Esophagus muscularis mucosa (tissue), 4 donors: Measurements from ENCODE around the gene CYTH1.

ENCODE experiments used
- CTCF ChIP-seq, 3 experiments: fragments of 200-600 bp in 2 of 3; fragments of 450-650 bp in 1 of 3; sonication (generic) in 2 of 3; IDR thresholded peaks; one replicate each; pipeline ENCODE4 v1.5.1; 2017 to 2019; ENCODE audit warnings: antibody characterized with exemption in 3 of 3, mild to moderate bottlenecking in 2 of 3, moderate library complexity in 1 of 3
- EP300 ChIP-seq: sonication (generic); formaldehyde crosslinking; IDR thresholded peaks from one replicate; pipeline ENCODE4 v1.6.1; 2017; ENCODE audit warnings: antibody characterized with exemption
- POLR2A ChIP-seq: fragments of 450-650 bp; IDR thresholded peaks from one replicate; pipeline ENCODE4 v1.6.1; 2017; ENCODE audit warnings: antibody characterized with exemption, moderate library complexity, mild to moderate bottlenecking, low read depth

GRCh38 chr17:78682363-78682762 is 99.7 kb downstream of the CYTH1 start:
- TF ChIP-seq CTCF (IDR thresholded peaks at IDR 0.05), result no peak
- no peak for TF ChIP-seq POLR2A
- no peak for TF ChIP-seq EP300
